Body of pancreas (tissue), 4 donors: Measurements from ENCODE around the gene PHF21A. TPM values are rescaled to one million over a fixed set of nuclear protein-coding genes. Genes with fewer than 3 reads are reported as not detected.

Source experiments
- ATAC-seq: fragments of 150-250 bp; one replicate; pipeline ENCODE4 v1.9.1; 2016
- DNase-seq, 4 donors: peaks; one replicate each; pipeline ENCODE4 v3.0.0-alpha.2; 2019
- H3K27ac ChIP-seq, 4 donors: fragments of 200-600 bp; sonication (generic); 1 replicate in 3 of 4; 2 replicates in 1 of 4; pipeline versions ENCODE4 v1.5.1 to v1.6.1; 2016 to 2019; ENCODE audit warnings: mild to moderate bottlenecking in 1 of 4, mixed read lengths in 1 of 4, moderate library complexity in 1 of 4
- H3K27me3 ChIP-seq, 2 donors: fragments of 200-600 bp; sonication (generic); one replicate each; pipeline ENCODE4 v1.6.0; 2016; ENCODE audit warnings: mild to moderate bottlenecking in 1 of 2
- H3K36me3 ChIP-seq, 2 donors: fragments of 200-600 bp; sonication (generic); replicated peaks in 1 of 2; 2 replicates each; pipeline ENCODE4 v1.5.1; 2016; ENCODE audit warnings: low read depth in 2 of 2; ENCODE audit not compliant: insufficient read depth in 1 of 2
- H3K4me1 ChIP-seq: fragments of 200-600 bp; sonication (generic); one replicate; pipeline ENCODE4 v1.6.0; 2016
- H3K4me3 ChIP-seq, 2 donors: fragments of 200-600 bp; sonication (generic); 1 replicate in 1 of 2; 2 replicates in 1 of 2; pipeline ENCODE4 v1.5.1; 2016 to 2019
- H3K9me3 ChIP-seq, 3 donors: fragments of 200-600 bp; sonication (generic); 1 replicate in 2 of 3; 2 replicates in 1 of 3; pipeline ENCODE4 v1.5.1; 2016
- CTCF ChIP-seq, 7 experiments: fragments of 450-650 bp in 4 of 7; fragments of 200-600 bp in 3 of 7; sonication (generic) in 3 of 7; IDR thresholded peaks; one replicate each; pipeline ENCODE4 v1.5.1; 2016 to 2019; ENCODE audit warnings: antibody characterized with exemption in 7 of 7
- POLR2A ChIP-seq, 3 donors: fragments of 450-650 bp; IDR thresholded peaks; one replicate each; pipeline ENCODE4 v1.6.1; 2016; ENCODE audit warnings: antibody characterized with exemption in 3 of 3, mild to moderate bottlenecking in 2 of 3
- WGBS, 2 donors: methylation state at CpG; one replicate each; pipeline ENCODE4 v1.1.5; 2017; 5-methylcytosine and 5-hydroxymethylcytosine counted together
- intact Hi-C: fragments of 100-400 bp; cut with DNase I; formaldehyde crosslinking; loops from one replicate; pipeline ENCODE4 v1.15.1; 2023
- total RNA-seq, 2 donors: library from RNA; depleted of rRNA; stranded (reverse); fragments of >200 nt; gene quantifications; one replicate each; pipeline ENCODE4 v1.1.0, GENCODE V29; 2016

Gene PHF21A
- total RNA-seq, 2 donors from 2014 or later = 11.7 to 49.4 TPM

GRCh38 chr11:45961751-45962240 is 159.5 kb downstream of the PHF21A start:
- H3K27me3 ChIP-seq = no peaks in the 10 kb centered on the region
- ATAC-seq = no peak
- no peaks in the 10 kb centered on the region for H3K9me3 ChIP-seq
- H3K27ac ChIP-seq = no peak overlapping the region
- H3K4me1 ChIP-seq = no peaks in the 10 kb centered on the region
- TF ChIP-seq CTCF (IDR thresholded peaks at IDR 0.05) (no peak), POLR2A (IDR thresholded peaks at IDR 0.05) (no peak)
- intact Hi-C loops = no loop called here
- H3K4me3 ChIP-seq = no peak overlapping the region
- DNase-seq = no peak
- WGBS, 2 donors = 65 to 73% methylated on average over 7 of the region's 7 CpGs
- peaks cover 0 to 2% of the 10 kb centered on the region in 2 donors for H3K36me3 ChIP-seq

- TF ChIP-seq POLR2A (IDR thresholded peaks at IDR 0.05) (no peak), CTCF (IDR thresholded peaks at IDR 0.05) (no peak)
- H3K4me3 ChIP-seq = no peak overlapping the region
- DNase-seq (no peak), ATAC-seq (no peak)
- no peaks in the 10 kb centered on the region for H3K9me3 ChIP-seq
- no peaks in the 10 kb centered on the region for H3K4me1 ChIP-seq
- WGBS, 2 donors = 72 to 80% methylated on average over 4 of the region's 4 CpGs
- intact Hi-C loops = no loop called here
- H3K27me3 ChIP-seq = no peaks in the 10 kb centered on the region
- H3K27ac ChIP-seq = no peak overlapping the region
- peaks cover 0 to 2% of the 10 kb centered on the region in 2 donors for H3K36me3 ChIP-seq
Observed at GRCh38 chr11:45960387-45961095, 160.7 kb downstream of the PHF21A start.

GRCh38 chr11:45959851-45960250 is 161.4 kb downstream of the PHF21A start:
- H3K4me3 ChIP-seq = no peak overlapping the region
- no peaks in the 10 kb centered on the region for H3K9me3 ChIP-seq
- H3K27me3 ChIP-seq = no peaks in the 10 kb centered on the region
- no peak overlapping the region for H3K27ac ChIP-seq
- intact Hi-C loops = no loop called here
- no peak for TF ChIP-seq CTCF (IDR thresholded peaks at IDR 0.05)
- WGBS, 2 donors = 91 to 100% methylated on average over 1 of the region's 1 CpG
- ATAC-seq (no peak), DNase-seq (no peak)
- H3K36me3 ChIP-seq = no peaks in the 10 kb centered on the region
- H3K4me1 ChIP-seq = no peaks in the 10 kb centered on the region

GRCh38 chr11:45949992-45950407 is 171.3 kb downstream of the PHF21A start:
- TF ChIP-seq POLR2A (IDR thresholded peaks at IDR 0.05) (no peak), CTCF (IDR thresholded peaks at IDR 0.05) (no peak)
- Histone ChIP-seq H3K27ac (no peak overlapping the region), H3K27me3 (no peaks in the 10 kb centered on the region), H3K9me3 (no peaks in the 10 kb centered on the region), H3K4me3 (no peak overlapping the region), H3K4me1 (peaks cover 13% of the 10 kb centered on the region), H3K36me3 (peaks cover 0 to 2% of the 10 kb centered on the region in 2 donors)
- no peak for ATAC-seq
- no peak for DNase-seq
- intact Hi-C loops = no loop called here
- WGBS, 2 donors = 83 to 95% methylated on average over 1 of the region's 1 CpG

GRCh38 chr11:45948356-45948755 is 172.9 kb downstream of the PHF21A start:
- 93 to 97% methylated on average over 3 of the region's 3 CpGs for WGBS, 2 donors
- TF ChIP-seq POLR2A (IDR thresholded peaks at IDR 0.05) (no peak), CTCF (IDR thresholded peaks at IDR 0.05) (no peak)
- H3K27ac ChIP-seq = no peak overlapping the region
- intact Hi-C loops = no loop called here
- H3K36me3 ChIP-seq = peaks cover 0 to 2% of the 10 kb centered on the region in 2 donors
- no peak overlapping the region for H3K4me3 ChIP-seq
- DNase-seq (no peak), ATAC-seq (no peak)
- H3K27me3 ChIP-seq = no peaks in the 10 kb centered on the region
- no peaks in the 10 kb centered on the region for H3K9me3 ChIP-seq
- H3K4me1 ChIP-seq = peaks cover 16% of the 10 kb centered on the region
